GM18505 (cell line): ENCODE data around the gene KCNJ14.

Experiments used
- ATAC-seq: cut with Tn5 transposase; IDR thresholded peaks from one replicate; pipeline ENCODE4 v1.9.1; 2021; ENCODE audit not compliant: unreplicated experiment
- POLR2A ChIP-seq: IDR thresholded peaks from 4 replicates; pipeline ENCODE4 v1.6.1; 2011; ENCODE audit warnings: borderline replicate concordance; ENCODE audit not compliant: insufficient read depth, insufficient read length; ENCODE audit errors: extremely low read depth

KCNJ14 gene

DNA sequence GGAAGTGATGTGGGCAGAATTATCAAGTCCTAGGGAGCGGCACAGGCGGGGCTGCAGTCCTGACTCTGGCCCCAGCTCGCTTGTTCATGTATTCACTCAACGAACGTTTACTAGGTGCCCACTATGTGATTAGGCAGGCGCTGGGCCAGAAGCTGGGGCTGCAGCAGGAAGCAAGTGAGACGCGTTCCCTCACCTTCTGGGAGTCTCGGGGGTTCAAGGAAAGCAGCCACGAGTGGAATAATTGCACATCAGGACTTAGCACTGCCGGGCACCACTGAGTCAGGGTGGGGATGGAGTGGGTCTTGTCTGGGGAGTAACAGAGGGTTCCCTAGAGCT lies 58.7 kb downstream of the KCNJ14 start:
- no peak for ATAC-seq

GRCh38 chr19:48516536-48516935 lies 61.2 kb downstream of the KCNJ14 start:
- TF ChIP-seq POLR2A = no peak
- ATAC-seq = no peak

More for the DNA sequence above, 58.7 kb downstream of the KCNJ14 start:
- no peak for TF ChIP-seq POLR2A
